Esophagus muscularis mucosa (tissue), 4 donors: ENCODE data around the gene LRFN2. TPM values are rescaled to one million over a fixed set of nuclear protein-coding genes. Genes with fewer than 3 reads are reported as not detected.

ENCODE experiments used
- DNase-seq: peaks from one replicate; pipeline ENCODE4 v3.0.0-alpha.2; 2017; ENCODE audit errors: extremely low spot score
- H3K27ac ChIP-seq, 4 donors: fragments of 200-600 bp; sonication (generic); replicated peaks in 1 of 4; 1 replicate in 3 of 4; 2 replicates in 1 of 4; pipeline ENCODE4 v1.5.1; 2016 to 2019; ENCODE audit warnings: mild to moderate bottlenecking in 1 of 4
- H3K27me3 ChIP-seq, 4 donors: fragments of 200-600 bp; sonication (generic); one replicate each; pipeline versions ENCODE4 v1.5.1 to v1.6.0; 2016 to 2019
- H3K36me3 ChIP-seq, 4 donors: fragments of 200-600 bp; sonication (generic); one replicate each; pipeline ENCODE4 v1.5.1; 2016 to 2019
- H3K4me1 ChIP-seq, 4 donors: fragments of 200-600 bp; sonication (generic); one replicate each; pipeline ENCODE4 v1.5.1; 2016 to 2019
- H3K4me3 ChIP-seq, 4 donors: fragments of 200-600 bp; sonication (generic); 1 replicate in 2 of 4; 2 replicates in 2 of 4; pipeline ENCODE4 v1.5.1; 2016 to 2019; ENCODE audit warnings: mild to moderate bottlenecking in 4 of 4, moderate library complexity in 1 of 4
- H3K9me3 ChIP-seq, 4 donors: fragments of 200-600 bp; sonication (generic); 1 replicate in 3 of 4; 2 replicates in 1 of 4; pipeline ENCODE4 v1.5.1; 2016 to 2019
- EP300 ChIP-seq: sonication (generic); formaldehyde crosslinking; IDR thresholded peaks from one replicate; pipeline ENCODE4 v1.6.1; 2017; ENCODE audit warnings: antibody characterized with exemption
- POLR2A ChIP-seq: fragments of 450-650 bp; IDR thresholded peaks from one replicate; pipeline ENCODE4 v1.6.1; 2017; ENCODE audit warnings: antibody characterized with exemption, moderate library complexity, mild to moderate bottlenecking, low read depth
- POLR2AphosphoS5 ChIP-seq, 2 donors: sonication (generic); formaldehyde crosslinking; IDR thresholded peaks; one replicate each; pipeline ENCODE4 v1.6.1; 2017; ENCODE audit warnings: antibody characterized with exemption in 2 of 2
- WGBS: methylation state at CpG from one replicate; pipeline ENCODE4 v1.1.5; 2018; 5-methylcytosine and 5-hydroxymethylcytosine counted together
- intact Hi-C: fragments of 100-400 bp; cut with DNase I; formaldehyde crosslinking; loops from one replicate; pipeline ENCODE4 v1.15.1; 2023
- total RNA-seq, 4 donors: library from RNA; depleted of rRNA; stranded (reverse); fragments of >200 nt; gene quantifications; one replicate each; pipeline versions ENCODE4 v1.1.0 to v1.2.1, GENCODE V29; 2016
- TF ChIP-seq, protein P1 (sequence below), 3 experiments: fragments of 200-600 bp in 2 of 3; fragments of 450-650 bp in 1 of 3; sonication (generic) in 2 of 3; IDR thresholded peaks; one replicate each; pipeline ENCODE4 v1.5.1; 2017 to 2019; ENCODE audit warnings: antibody characterized with exemption in 3 of 3, mild to moderate bottlenecking in 2 of 3, moderate library complexity in 1 of 3

Gene LRFN2
- total RNA-seq, 4 donors from 2014 or later, result 0.11 TPM; not detected in 3

GRCh38 chr6:40450483-40450882 is 136.7 kb downstream of the LRFN2 start:
- no peak overlapping the region for H3K4me3 ChIP-seq
- no peak overlapping the region for H3K27ac ChIP-seq
- TF ChIP-seq POLR2A, result no peak
- TF ChIP-seq, protein P1, sequence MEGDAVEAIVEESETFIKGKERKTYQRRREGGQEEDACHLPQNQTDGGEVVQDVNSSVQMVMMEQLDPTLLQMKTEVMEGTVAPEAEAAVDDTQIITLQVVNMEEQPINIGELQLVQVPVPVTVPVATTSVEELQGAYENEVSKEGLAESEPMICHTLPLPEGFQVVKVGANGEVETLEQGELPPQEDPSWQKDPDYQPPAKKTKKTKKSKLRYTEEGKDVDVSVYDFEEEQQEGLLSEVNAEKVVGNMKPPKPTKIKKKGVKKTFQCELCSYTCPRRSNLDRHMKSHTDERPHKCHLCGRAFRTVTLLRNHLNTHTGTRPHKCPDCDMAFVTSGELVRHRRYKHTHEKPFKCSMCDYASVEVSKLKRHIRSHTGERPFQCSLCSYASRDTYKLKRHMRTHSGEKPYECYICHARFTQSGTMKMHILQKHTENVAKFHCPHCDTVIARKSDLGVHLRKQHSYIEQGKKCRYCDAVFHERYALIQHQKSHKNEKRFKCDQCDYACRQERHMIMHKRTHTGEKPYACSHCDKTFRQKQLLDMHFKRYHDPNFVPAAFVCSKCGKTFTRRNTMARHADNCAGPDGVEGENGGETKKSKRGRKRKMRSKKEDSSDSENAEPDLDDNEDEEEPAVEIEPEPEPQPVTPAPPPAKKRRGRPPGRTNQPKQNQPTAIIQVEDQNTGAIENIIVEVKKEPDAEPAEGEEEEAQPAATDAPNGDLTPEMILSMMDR (IDR thresholded peaks at IDR 0.05), result no peak
- no peak for TF ChIP-seq POLR2AphosphoS5 (IDR thresholded peaks at IDR 0.05)
- TF ChIP-seq EP300, result no peak
- intact Hi-C loops, result no loop called here
- no peak for DNase-seq
- no peaks in the 10 kb centered on the region for H3K9me3 ChIP-seq
- H3K36me3 ChIP-seq, result no peaks in the 10 kb centered on the region
- WGBS, result 76% methylated on average over 4 of the region's 4 CpGs
- H3K27me3 ChIP-seq, result no peaks in the 10 kb centered on the region
- no peaks in the 10 kb centered on the region for H3K4me1 ChIP-seq

GRCh38 chr6:40444811-40445210 is 142.4 kb downstream of the LRFN2 start:
- intact Hi-C loops, result no loop called here
- TF ChIP-seq POLR2A (no peak), POLR2AphosphoS5 (IDR thresholded peaks at IDR 0.05) (no peak), EP300 (no peak)
- TF ChIP-seq, protein P1 (IDR thresholded peaks at IDR 0.05), result no peak
- Histone ChIP-seq H3K4me3 (no peak overlapping the region), H3K4me1 (no peaks in the 10 kb centered on the region), H3K27ac (no peak overlapping the region), H3K27me3 (no peaks in the 10 kb centered on the region), H3K36me3 (no peaks in the 10 kb centered on the region), H3K9me3 (no peaks in the 10 kb centered on the region)
- WGBS, result 38% methylated on average over 1 of the region's 1 CpG
- no peak for DNase-seq

DNA sequence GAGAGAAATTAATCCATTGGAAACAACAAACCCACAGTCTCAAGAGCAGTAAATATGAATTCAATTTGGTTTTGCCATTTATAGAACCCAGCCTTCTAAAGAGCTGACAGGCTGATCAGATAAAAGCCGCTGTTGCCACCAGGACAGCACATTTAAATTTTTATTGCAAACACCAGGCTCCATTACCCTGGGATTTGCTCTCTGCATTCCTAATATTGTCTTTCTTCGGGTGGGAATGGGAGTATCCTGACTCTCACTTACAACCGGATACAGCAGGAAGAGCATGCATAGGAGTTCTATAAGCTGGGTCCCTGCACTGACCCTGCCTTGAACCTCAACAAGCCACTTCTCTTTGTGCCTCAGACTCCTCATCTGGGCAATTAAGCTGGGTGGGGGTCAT is 142.9 kb downstream of the LRFN2 start:
- TF ChIP-seq POLR2A (no peak), EP300 (no peak), POLR2AphosphoS5 (IDR thresholded peaks at IDR 0.05) (no peak)
- TF ChIP-seq, protein P1 (IDR thresholded peaks at IDR 0.05), result no peak
- H3K27me3 ChIP-seq, result no peaks in the 10 kb centered on the region
- DNase-seq, result no peak
- H3K9me3 ChIP-seq, result no peaks in the 10 kb centered on the region
- no peak overlapping the region for H3K27ac ChIP-seq
- no peak overlapping the region for H3K4me3 ChIP-seq
- no peaks in the 10 kb centered on the region for H3K4me1 ChIP-seq
- WGBS, result 65% methylated on average over 3 of the region's 3 CpGs
- intact Hi-C loops, result no loop called here
- H3K36me3 ChIP-seq, result no peaks in the 10 kb centered on the region

- no peaks in the 10 kb centered on the region for H3K9me3 ChIP-seq
- H3K4me3 ChIP-seq, result no peak overlapping the region
- 94% methylated on average over 2 of the region's 2 CpGs for WGBS
- TF ChIP-seq, protein P1 (IDR thresholded peaks at IDR 0.05), result no peak
- no peak for DNase-seq
- H3K36me3 ChIP-seq, result no peaks in the 10 kb centered on the region
- H3K27ac ChIP-seq, result no peak overlapping the region
- H3K27me3 ChIP-seq, result no peaks in the 10 kb centered on the region
- intact Hi-C loops, result no loop called here
- no peaks in the 10 kb centered on the region for H3K4me1 ChIP-seq
These were observed 143.3 kb downstream of the LRFN2 start for GRCh38 chr6:40443842-40444241.

GRCh38 chr6:40442591-40442990 is 144.6 kb downstream of the LRFN2 start:
- TF ChIP-seq POLR2AphosphoS5 (IDR thresholded peaks at IDR 0.05) (no peak), EP300 (no peak), POLR2A (no peak)
- TF ChIP-seq, protein P1 (IDR thresholded peaks at IDR 0.05), result no peak
- WGBS, result 95% methylated on average over 3 of the region's 3 CpGs
- Histone ChIP-seq H3K36me3 (no peaks in the 10 kb centered on the region), H3K27ac (no peak overlapping the region), H3K9me3 (no peaks in the 10 kb centered on the region), H3K4me1 (no peaks in the 10 kb centered on the region), H3K4me3 (no peak overlapping the region), H3K27me3 (no peaks in the 10 kb centered on the region)
- no peak for DNase-seq
- intact Hi-C loops, result no loop called here
